HG02981 (cell line): ENCODE measurements around the gene ARHGDIB.

ENCODE experiments used
- ATAC-seq: cut with Tn5 transposase; IDR thresholded peaks from one replicate; pipeline ENCODE4 v1.9.1; 2021; ENCODE audit warnings: mild to moderate bottlenecking, moderate library complexity; ENCODE audit not compliant: unreplicated experiment

The ARHGDIB gene

DNA sequence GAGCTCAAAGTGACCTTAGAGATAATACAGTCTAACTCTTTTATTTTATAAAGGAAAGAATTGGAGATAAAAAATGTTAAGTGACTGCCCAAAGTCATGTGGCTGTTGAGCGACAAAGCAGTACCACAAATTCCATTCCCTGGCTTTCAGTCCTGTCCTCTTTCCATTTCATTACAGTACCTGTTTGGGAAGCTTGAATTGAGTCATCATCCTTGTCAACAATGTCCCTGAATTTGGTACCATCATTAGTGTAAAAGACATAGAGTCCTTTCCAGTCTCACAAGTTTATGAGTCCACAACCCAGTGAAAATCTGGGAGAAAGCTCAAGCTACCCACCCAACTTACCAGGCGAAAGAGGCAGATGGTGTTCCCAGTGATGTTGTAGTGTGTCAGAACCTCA is 26.9 kb downstream of the ARHGDIB start:
- ATAC-seq = no peak

- no peak for ATAC-seq
These were observed 29.4 kb downstream of the ARHGDIB start for GRCh38 chr12:14931791-14932560.

DNA sequence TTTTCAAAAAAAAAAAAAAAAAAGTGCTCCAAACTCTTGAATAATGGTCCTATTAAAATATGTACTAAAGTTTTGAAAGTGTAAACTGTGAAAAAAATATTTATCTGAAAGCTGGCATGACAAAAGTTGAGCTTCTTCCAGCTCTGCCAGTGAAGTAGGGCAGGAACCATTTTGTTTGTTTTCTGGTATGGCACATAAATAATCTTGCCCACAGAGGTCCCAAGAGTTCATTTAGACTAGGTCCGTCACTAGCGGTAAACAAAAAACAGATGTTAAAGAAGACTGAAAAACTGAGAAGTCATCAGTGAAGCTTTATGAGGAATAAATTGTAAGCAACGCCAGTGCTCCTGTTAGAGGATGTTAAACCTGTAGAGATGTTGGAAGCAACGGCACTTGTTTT is 30.0 kb downstream of the ARHGDIB start:
- no peak for ATAC-seq

- no peak for ATAC-seq
These were observed 31.1 kb downstream of the ARHGDIB start for GRCh38 chr12:14930299-14930698.

DNA sequence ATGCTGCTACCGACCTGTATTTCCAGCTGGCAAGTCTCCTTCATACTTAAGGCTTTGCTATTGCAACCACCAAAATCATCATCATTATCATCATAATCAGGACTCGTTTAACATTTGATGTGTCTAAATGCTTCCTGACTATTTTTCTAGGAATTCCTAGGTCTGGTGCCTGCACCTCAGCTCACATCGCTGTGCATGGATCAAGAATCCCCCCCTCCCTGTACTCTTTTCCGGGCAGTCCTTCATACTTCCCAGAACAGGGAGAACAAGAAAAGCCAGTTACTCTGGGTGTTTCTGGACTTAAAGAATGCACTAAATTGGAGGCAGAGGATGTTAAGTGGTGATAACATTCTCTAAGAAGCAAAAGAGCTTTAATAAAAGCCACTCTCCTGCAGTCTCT is 32.5 kb downstream of the ARHGDIB start:
- no peak for ATAC-seq

- ATAC-seq = no peak
These were observed 34.1 kb downstream of the ARHGDIB start for GRCh38 chr12:14927267-14927666.

DNA sequence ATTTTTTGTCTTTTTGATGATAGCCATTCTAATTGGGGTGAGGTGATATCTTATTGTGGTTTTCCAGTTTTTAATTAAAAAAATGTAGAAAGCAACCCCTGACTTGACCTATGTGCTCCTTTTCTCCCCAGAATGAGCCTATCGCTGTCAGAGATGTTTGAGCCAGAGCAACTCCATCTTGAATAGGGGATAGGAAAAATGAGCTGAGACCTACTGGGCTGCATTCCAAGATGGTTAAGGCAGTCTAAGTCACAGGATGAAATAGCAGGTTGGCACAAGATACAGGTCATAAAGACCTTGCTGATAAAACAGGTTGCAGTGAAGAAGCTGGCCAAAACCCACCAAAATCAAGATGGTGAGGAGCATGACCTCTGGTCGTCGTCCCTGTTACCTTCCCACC is 36.9 kb downstream of the ARHGDIB start:
- no peak for ATAC-seq

DNA sequence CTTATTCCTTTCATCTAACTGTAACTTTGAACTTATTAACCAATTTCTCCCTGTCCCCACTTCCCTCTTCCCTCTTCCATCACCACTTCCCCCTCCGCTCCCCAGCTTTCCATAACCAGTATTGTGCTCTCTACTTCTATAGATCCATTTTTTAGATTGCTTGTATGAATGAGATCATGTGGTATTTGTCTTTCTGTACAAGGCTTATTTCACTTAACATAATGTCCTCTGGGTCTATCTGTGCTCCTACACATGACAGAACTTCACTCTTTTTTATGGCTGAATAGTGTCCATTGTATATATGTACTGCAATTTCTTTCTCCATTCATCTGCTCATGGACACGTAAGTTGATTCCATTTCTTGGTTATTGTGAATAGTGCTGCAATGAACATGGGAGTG is 37.5 kb downstream of the ARHGDIB start:
- ATAC-seq = no peak

DNA sequence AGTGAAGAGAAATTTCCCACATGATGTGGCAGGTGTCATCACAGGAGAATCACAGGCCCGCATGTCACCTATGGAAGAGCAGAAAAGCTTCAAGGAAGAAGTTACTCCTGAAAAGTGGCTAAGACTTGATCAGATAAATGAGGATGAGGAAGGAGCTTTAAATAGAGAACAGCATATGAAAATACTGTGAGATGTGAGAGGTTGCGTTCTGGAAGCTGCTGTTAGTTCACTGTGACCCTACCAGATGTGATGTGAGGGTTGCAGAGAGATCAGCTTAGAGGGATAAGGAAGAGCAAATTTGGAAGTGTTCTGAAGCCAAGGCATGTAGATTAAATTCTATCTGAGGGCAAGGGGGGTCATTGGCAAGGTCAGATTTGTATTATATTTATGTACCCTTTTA is 40.2 kb downstream of the ARHGDIB start:
- ATAC-seq = peak; percentile 46

DNA sequence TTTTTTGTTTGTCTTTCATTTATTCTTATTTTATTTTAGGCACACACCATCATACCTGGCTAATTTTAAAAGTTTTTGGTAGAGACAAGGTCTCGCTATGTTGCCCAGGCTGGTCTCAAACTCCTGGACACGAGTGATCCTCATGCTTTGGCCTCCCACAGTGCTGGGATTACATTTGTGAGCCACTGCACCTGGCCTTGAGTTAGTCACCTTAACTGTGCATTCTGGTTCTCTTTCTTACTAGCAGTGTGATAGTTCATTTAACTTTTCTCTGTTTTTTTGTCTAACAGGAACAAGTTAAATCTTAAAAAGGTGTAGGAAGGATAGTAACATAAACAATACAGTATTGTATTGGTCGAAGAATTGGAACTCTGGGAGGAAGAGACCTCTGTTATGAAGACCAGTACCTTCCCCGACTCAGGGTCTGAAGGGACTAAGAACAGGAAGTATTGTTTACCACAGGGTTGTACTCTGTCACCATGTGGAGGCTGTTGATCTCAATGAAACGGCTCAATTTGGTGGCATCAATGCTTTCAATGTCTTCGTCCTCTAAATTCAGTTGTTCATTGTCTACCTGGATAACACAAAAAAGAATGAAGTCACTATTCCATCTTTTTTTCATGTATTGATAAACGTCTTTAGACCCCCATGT is 40.8 kb downstream of the ARHGDIB start:
- ATAC-seq = peak; percentile 52

DNA sequence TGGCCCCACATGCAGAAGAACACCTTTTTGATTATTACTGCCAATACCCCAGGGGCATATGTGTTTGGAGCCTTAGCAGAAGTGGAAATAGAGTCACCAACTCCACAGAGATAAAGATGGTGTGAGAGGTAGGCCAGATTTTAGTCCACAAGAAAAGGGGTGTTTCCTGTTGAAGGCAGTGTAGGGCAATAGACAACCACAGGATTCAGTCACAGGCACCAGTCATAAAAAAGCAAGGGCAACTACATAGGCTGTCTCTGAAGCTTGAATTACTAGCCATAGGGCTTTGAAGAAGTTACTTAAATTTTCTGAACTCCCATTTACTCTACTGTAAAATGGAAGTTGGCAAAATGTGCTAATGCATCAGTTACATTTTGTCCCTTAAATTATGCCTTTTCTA is 41.9 kb downstream of the ARHGDIB start:
- no peak for ATAC-seq

- no peak for ATAC-seq
These were observed 45.7 kb downstream of the ARHGDIB start for GRCh38 chr12:14915736-14916135.

GRCh38 chr12:14913381-14913781 is 48.0 kb downstream of the ARHGDIB start:
- ATAC-seq = no peak

GRCh38 chr12:14911131-14911530 is 50.3 kb downstream of the ARHGDIB start:
- no peak for ATAC-seq

DNA sequence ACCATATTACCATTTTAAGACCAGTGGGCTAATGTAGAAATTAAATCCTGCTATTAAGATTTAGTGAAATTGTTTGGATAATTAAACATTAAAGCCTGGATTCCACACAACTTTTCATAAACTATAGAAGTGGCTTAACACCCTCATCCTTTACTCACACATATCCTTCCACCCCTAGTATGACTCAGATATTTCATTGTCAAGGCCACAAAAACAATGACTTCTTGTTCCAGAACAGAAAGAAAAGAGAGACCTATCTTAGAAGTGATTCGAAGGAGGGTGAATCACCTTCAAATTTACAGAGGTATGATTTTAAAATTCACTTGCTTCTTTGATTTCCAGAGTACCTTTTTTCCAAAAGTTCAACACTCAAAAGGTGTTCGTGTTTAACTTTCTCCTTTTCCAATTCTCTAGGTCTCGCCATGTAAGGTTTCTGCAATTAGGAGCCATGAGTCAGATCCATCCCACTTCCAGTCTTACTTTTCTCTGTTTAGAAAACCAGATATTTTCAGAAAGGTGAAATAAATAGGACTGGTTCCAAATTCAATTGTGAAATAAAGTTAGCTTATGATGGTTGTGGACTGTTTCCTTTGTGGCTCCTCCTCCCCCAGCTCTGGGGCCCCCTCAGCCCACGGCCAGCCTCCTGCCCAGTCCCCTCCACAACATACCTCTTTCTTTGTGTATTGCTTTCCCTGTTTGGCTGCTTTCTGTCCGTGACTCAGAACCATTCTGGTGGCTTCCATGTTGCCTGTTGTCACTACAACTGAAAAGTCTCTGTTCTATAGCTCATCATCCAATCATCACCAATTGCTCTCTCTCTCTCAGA is 51.1 kb downstream of the ARHGDIB start:
- no peak for ATAC-seq

DNA sequence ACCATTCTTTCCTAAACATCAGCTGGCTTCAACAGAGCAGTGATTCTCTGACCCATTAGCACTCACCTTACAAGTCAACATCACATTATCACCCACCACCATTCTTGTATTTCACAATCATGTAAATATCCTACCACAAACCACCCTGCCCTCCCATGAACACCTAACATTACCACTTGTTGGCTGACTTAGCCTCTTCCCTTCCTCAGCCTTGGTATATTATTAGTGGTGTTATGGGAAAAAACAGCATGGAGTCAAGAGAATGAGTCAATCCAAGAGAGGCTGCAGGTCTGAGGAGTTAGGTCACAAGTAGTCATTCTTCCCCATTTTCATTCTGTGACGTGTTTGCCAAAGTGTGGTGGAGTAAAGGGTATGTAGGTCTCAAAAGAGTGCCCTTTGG is 53.4 kb downstream of the ARHGDIB start:
- ATAC-seq = no peak

DNA sequence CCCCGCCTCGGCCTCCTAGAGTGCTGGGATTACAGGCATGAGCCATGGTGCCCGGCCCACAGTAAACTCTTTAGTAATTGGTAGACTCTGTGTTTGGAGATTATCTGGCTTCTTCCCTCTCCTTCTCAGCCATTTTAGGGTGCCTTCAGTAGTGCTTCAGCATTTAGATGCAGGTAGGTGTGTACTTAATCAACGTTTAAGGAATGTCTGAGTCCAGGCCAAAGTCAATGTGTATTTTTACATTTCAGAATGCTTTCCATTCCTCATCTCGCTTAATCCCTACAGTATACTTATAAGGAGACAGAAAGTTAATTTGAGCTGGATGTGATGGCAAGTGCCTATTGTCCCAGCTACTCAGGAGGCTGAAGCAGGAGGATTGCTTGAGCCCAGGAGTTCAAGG is 55.3 kb downstream of the ARHGDIB start:
- ATAC-seq = no peak

GRCh38 chr12:14905269-14906004 is 56.0 kb downstream of the ARHGDIB start:
- ATAC-seq = no peak

- ATAC-seq = no peak
These were observed 56.5 kb downstream of the ARHGDIB start for GRCh38 chr12:14904854-14905253.

DNA sequence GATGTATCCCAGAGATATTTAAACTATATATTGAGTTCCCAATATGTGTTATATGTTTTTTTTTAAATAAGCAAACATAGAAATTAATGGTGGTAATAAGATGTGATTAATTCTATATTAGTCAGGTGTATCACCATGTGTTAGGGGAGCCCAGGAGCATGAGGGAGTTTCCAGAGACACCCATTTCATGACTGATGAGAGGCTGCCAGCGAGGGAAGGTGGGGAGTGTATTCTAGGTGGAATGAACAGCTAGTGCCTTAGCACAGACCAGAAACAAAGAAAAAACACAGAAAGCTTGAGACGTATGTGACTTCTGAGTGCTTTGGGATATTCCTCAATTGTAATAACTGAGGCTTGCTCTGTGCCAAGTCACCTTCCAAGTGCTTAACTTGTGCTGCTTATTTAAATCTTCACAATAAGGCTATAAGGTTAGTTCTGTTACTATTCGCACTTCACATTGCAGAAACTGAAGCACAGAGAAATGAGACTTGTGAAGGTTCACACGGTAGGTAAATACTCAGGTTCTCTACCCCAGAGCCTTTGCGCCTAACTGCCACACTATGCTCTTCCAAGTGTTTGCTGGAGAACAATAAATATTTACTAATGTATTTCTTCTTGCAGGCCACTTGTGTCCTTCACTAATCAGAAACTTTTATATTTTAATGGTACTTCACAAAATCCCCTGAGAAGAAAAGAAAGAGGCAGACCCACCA is 57.9 kb downstream of the ARHGDIB start:
- ATAC-seq = no peak
